ENCODE data around the gene PIPOX. TPM values are rescaled to one million over a fixed set of nuclear protein-coding genes. Genes with fewer than 3 reads are reported as not detected.

Gene PIPOX
- total and polyA plus RNA-seq, 8 donors: 1.1 to 3.3 (median 2.2) TPM

- TF ChIP-seq CTCF (IDR thresholded peaks at IDR 0.05): no peak
- Histone ChIP-seq H3K36me3 (no peaks in the 10 kb centered on the region), H3K4me1 (no peaks in the 10 kb centered on the region), H3K27ac (no peak overlapping the region), H3K9me3 (no peaks in the 10 kb centered on the region), H3K4me3 (no peak overlapping the region), H3K27me3 (peaks cover 11 to 75% of the 10 kb centered on the region in 2 donors)
- ATAC-seq (no peak), DNase-seq (no peak)
- intact Hi-C loops (cut with DNase I): no loop called here
These were observed 43.7 kb upstream of the PIPOX start for GRCh38 chr17:28999206-28999605.

- no peak for TF ChIP-seq CTCF (IDR thresholded peaks at IDR 0.05)
These were observed 42.0 kb upstream of the PIPOX start for GRCh38 chr17:29000973-29001372.

GRCh38 chr17:29002811-29003210 is 40.1 kb upstream of the PIPOX start:
- H3K4me3 ChIP-seq: no peak overlapping the region
- intact Hi-C loops (cut with DNase I): no loop called here
- no peak overlapping the region for H3K27ac ChIP-seq
- H3K4me1 ChIP-seq: peaks cover 0 to 11% of the 10 kb centered on the region in 2 donors
- H3K27me3 ChIP-seq: peaks cover 34 to 88% of the 10 kb centered on the region in 2 donors
- TF ChIP-seq CTCF (IDR thresholded peaks at IDR 0.05): no peak
- H3K9me3 ChIP-seq: no peaks in the 10 kb centered on the region
- DNase-seq (no peak), ATAC-seq (no peak)
- no peaks in the 10 kb centered on the region for H3K36me3 ChIP-seq

More at GRCh38 chr17:29000973-29001372, 42.0 kb upstream of the PIPOX start:
- intact Hi-C loops (cut with DNase I): no loop called here
- Histone ChIP-seq H3K36me3 (no peaks in the 10 kb centered on the region), H3K4me3 (no peak overlapping the region), H3K9me3 (no peaks in the 10 kb centered on the region), H3K27me3 (peaks cover 27 to 88% of the 10 kb centered on the region in 2 donors), H3K4me1 (peaks cover 0 to 8% of the 10 kb centered on the region in 2 donors), H3K27ac (no peak overlapping the region)
- DNase-seq: no peak
- no peak for ATAC-seq

- Histone ChIP-seq H3K27ac (no peak overlapping the region), H3K27me3 (peaks cover 34 to 88% of the 10 kb centered on the region in 2 donors), H3K9me3 (no peaks in the 10 kb centered on the region), H3K4me1 (peaks cover 0 to 11% of the 10 kb centered on the region in 2 donors), H3K36me3 (no peaks in the 10 kb centered on the region), H3K4me3 (no peak overlapping the region)
- no peak for TF ChIP-seq CTCF (IDR thresholded peaks at IDR 0.05)
- ATAC-seq (no peak), DNase-seq (no peak)
- intact Hi-C loops (cut with DNase I): no loop called here
These were observed 39.7 kb upstream of the PIPOX start for GRCh38 chr17:29003289-29003688.

- intact Hi-C loops (cut with DNase I): no loop called here
- peaks cover 34 to 88% of the 10 kb centered on the region in 2 donors for H3K27me3 ChIP-seq
- ATAC-seq (no peak), DNase-seq (no peak)
- peaks cover 0 to 11% of the 10 kb centered on the region in 2 donors for H3K4me1 ChIP-seq
- H3K9me3 ChIP-seq: no peaks in the 10 kb centered on the region
- TF ChIP-seq CTCF (IDR thresholded peaks at IDR 0.05): no peak
- H3K4me3 ChIP-seq: no peak overlapping the region
- no peaks in the 10 kb centered on the region for H3K36me3 ChIP-seq
- H3K27ac ChIP-seq: no peak overlapping the region
These were observed 38.8 kb upstream of the PIPOX start for GRCh38 chr17:29004081-29004692.

Data from left lung (tissue), 10 donors.